DOHH2 (cell line): ENCODE measurements around the gene CDCA7.
A peak's percentile ranks its signal among the peaks of the same experiment; 100 is the strongest.
"Not testable (repeated sequence)": the region's sequence is repeated elsewhere in the genome, so short reads cannot be mapped to it uniquely, and the experiment has no call there.

Source experiments
- H3F3A ChIP-seq: fragments of 200-600 bp; sonication (generic), shearing (Covaris generic); 2 replicates; pipeline ENCODE4 v1.6.0; 2016; ENCODE audit warnings: antibody characterized with exemption, mild to moderate bottlenecking; ENCODE audit not compliant: control insufficient read depth, insufficient read depth
- H3K27ac ChIP-seq: fragments of 200-600 bp; sonication (generic); 2 replicates; pipeline ENCODE4 v1.5.1; 2014; ENCODE audit warnings: low read depth, mild to moderate bottlenecking, low read length, moderate library complexity
- H3K27me3 ChIP-seq: fragments of 200-600 bp; sonication (generic); 2 replicates; pipeline ENCODE4 v1.6.1; 2014; ENCODE audit warnings: mild to moderate bottlenecking, low read length, mixed read lengths; ENCODE audit not compliant: control insufficient read depth
- H3K36me3 ChIP-seq: fragments of 200-600 bp; sonication (generic); 2 replicates; pipeline ENCODE4 v1.6.1; 2014; ENCODE audit warnings: mild to moderate bottlenecking, low read length, moderate library complexity, mixed read lengths; ENCODE audit not compliant: control insufficient read depth
- H3K4me1 ChIP-seq: fragments of 200-600 bp; sonication (generic); 2 replicates; pipeline ENCODE4 v1.6.1; 2014; ENCODE audit warnings: mild to moderate bottlenecking, low read length, mixed read lengths; ENCODE audit not compliant: control insufficient read depth
- H3K4me2 ChIP-seq: fragments of 200-600 bp; sonication (generic); 2 replicates; pipeline ENCODE4 v1.6.0; 2014; ENCODE audit warnings: mild to moderate bottlenecking, low read length, moderate library complexity
- H3K4me3 ChIP-seq: fragments of 200-600 bp; sonication (generic); 2 replicates; pipeline ENCODE4 v1.5.1; 2014; ENCODE audit warnings: mild to moderate bottlenecking, low read length, mixed read lengths
- H3K79me2 ChIP-seq: fragments of 200-600 bp; sonication (generic); 2 replicates; pipeline ENCODE4 v1.6.1; 2014; ENCODE audit warnings: mild to moderate bottlenecking, low read length, mixed read lengths; ENCODE audit not compliant: control insufficient read depth
- H3K9me2 ChIP-seq: fragments of 200-600 bp; sonication (generic); replicated peaks from 2 replicates; pipeline ENCODE4 v1.6.1; 2014; ENCODE audit warnings: mild to moderate bottlenecking, low read length, mixed read lengths; ENCODE audit not compliant: control insufficient read depth
- H3K9me3 ChIP-seq: fragments of 200-600 bp; sonication (generic); 2 replicates; pipeline ENCODE4 v1.6.1; 2014; ENCODE audit warnings: antibody characterized with exemption, low read length, mixed read lengths; ENCODE audit not compliant: control insufficient read depth, insufficient read depth
- H4K20me1 ChIP-seq: fragments of 200-600 bp; sonication (generic); 2 replicates; pipeline ENCODE4 v1.6.0; 2014; ENCODE audit warnings: low read depth, mild to moderate bottlenecking, antibody characterized with exemption, low read length, moderate library complexity; ENCODE audit not compliant: control insufficient read depth, insufficient read depth
- EZH2phosphoT487 ChIP-seq: fragments of 200-600 bp; sonication (generic); IDR thresholded peaks from 2 replicates; pipeline ENCODE4 v1.6.1; 2017; ENCODE audit warnings: borderline replicate concordance, mild to moderate bottlenecking, antibody characterized with exemption, low read length, moderate library complexity, mixed read lengths
- TF ChIP-seq, protein P1 (sequence below): fragments of 200-600 bp; sonication (generic); IDR thresholded peaks from one replicate; pipeline ENCODE4 v1.5.1; 2014; ENCODE audit warnings: antibody characterized with exemption, mild to moderate bottlenecking, low read depth, low read length; ENCODE audit not compliant: poor library complexity, severe bottlenecking

The CDCA7 gene

DNA sequence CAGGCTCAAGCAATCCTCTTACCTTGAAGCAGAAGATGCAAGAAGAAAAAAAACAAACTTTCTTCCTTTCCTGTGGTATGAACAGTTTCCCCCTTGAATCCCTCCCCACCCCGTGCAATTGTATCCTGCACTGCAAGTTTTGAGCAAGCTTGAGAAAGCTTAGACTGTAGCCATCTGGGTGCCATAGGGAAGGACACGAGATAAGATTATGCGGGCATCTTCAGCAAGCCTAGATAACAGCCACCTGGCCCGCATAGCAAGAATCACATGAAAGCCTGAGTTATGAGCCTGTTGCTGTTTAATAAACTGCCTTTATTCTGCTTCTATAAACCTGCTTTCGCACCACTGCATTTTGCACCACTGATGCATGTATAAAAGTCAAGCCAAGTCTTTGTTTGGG, 27.3 kb upstream of the CDCA7 start:
- no peaks in the 10 kb centered on the region for H4K20me1 ChIP-seq
- H3K27ac ChIP-seq = peak overlapping the region; percentile 52
- H3K4me1 ChIP-seq = peaks cover 37% of the 10 kb centered on the region
- H3K9me3 ChIP-seq = peaks cover 8% of the 10 kb centered on the region
- peak overlapping the region; percentile 47 for H3K4me3 ChIP-seq
- H3F3A ChIP-seq = 0 out of 2 replicates have a peak, but pooled peaks cover 6% of the 10 kb centered on the region
- H3K27me3 ChIP-seq = no peaks in the 10 kb centered on the region
- no peaks in the 10 kb centered on the region for H3K9me2 ChIP-seq
- peak overlapping the region; percentile 72 for H3K4me2 ChIP-seq
- H3K36me3 ChIP-seq = no peaks in the 10 kb centered on the region
- TF ChIP-seq EZH2phosphoT487 = no peak
- TF ChIP-seq, protein P1, sequence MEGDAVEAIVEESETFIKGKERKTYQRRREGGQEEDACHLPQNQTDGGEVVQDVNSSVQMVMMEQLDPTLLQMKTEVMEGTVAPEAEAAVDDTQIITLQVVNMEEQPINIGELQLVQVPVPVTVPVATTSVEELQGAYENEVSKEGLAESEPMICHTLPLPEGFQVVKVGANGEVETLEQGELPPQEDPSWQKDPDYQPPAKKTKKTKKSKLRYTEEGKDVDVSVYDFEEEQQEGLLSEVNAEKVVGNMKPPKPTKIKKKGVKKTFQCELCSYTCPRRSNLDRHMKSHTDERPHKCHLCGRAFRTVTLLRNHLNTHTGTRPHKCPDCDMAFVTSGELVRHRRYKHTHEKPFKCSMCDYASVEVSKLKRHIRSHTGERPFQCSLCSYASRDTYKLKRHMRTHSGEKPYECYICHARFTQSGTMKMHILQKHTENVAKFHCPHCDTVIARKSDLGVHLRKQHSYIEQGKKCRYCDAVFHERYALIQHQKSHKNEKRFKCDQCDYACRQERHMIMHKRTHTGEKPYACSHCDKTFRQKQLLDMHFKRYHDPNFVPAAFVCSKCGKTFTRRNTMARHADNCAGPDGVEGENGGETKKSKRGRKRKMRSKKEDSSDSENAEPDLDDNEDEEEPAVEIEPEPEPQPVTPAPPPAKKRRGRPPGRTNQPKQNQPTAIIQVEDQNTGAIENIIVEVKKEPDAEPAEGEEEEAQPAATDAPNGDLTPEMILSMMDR = no peak
- no peaks in the 10 kb centered on the region for H3K79me2 ChIP-seq

DNA sequence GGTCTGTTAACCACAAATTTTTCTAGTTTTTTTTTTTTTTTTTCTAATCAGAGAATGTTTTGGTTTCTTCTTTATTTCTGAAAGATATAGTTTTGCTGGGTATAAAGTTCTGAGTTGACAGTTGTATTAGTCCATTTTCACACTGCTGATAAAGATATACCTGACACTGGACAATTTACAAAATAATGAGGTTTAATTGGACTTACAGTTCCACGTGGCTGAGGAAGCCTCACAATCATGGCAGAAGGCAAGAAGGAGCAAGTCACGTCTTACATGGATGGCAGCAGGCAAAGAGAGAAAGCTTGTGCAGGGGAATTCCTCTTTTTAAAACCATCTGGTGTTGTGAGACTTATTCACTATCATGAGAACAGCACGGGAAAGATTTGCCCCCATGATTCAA, 21.7 kb upstream of the CDCA7 start:
- not testable (repeated sequence) for H3K4me3 ChIP-seq, H3F3A ChIP-seq, H3K4me1 ChIP-seq, H3K27me3 ChIP-seq, H3K36me3 ChIP-seq, H3K79me2 ChIP-seq, H3K4me2 ChIP-seq, H4K20me1 ChIP-seq, H3K27ac ChIP-seq, H3K9me2 ChIP-seq
- peaks cover 12% of the 10 kb centered on the region for H3K9me3 ChIP-seq

DNA sequence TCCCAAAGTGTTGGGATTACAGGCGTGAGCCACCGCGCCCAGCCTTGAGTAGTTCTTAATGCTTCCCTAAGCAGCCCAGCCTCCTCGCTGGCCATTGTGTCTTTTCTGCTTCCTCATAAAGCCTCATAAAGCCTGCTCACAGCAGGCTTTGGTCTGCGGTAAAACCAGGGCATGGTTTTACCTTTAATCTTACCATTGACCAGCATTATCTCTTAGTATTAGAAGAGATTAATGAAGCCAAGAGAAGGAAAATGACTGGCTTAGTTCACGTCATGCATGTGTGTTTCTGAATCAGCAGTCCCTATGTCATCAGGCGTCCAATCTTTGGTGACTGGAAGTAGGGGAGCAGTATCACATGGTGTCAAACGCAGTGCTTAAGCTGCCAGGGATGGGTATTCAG, 14.9 kb upstream of the CDCA7 start:
- Histone ChIP-seq H3F3A (no peaks in the 10 kb centered on the region), H3K9me3 (no peaks in the 10 kb centered on the region), H3K9me2 (no peaks in the 10 kb centered on the region), H3K36me3 (no peaks in the 10 kb centered on the region), H4K20me1 (no peaks in the 10 kb centered on the region), H3K27ac (no peak overlapping the region), H3K4me2 (no peak overlapping the region), H3K27me3 (no peaks in the 10 kb centered on the region), H3K4me1 (peaks cover 8% of the 10 kb centered on the region), H3K79me2 (no peaks in the 10 kb centered on the region), H3K4me3 (no peak overlapping the region)
- TF ChIP-seq EZH2phosphoT487 = no peak
- TF ChIP-seq, protein P1 = no peak

DNA sequence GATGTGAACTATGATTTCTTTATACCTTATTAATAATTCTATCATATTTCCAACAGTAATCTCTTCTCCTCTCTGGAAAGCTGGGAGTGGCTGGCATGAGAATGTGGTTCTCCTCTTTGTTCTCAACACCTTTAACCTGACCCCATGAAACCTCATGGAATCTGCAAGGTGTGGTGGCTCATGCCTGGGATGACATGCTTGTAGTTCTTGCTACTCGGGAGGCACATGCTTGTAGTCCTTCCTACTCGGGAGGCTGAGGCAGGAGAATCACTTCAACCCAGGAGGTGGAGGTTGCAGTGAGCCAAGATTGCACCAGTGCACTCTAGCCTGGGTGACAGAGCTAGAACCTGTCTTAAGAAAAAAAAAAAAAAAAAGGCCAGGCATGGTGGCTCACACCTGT, 10.8 kb upstream of the CDCA7 start:
- H3F3A ChIP-seq = peaks cover 13% of the 10 kb centered on the region
- H4K20me1 ChIP-seq = no peaks in the 10 kb centered on the region
- TF ChIP-seq EZH2phosphoT487 = no peak
- TF ChIP-seq, protein P1 = no peak
- no peaks in the 10 kb centered on the region for H3K27me3 ChIP-seq
- no peak overlapping the region for H3K27ac ChIP-seq
- H3K9me2 ChIP-seq = no peaks in the 10 kb centered on the region
- H3K4me1 ChIP-seq = peaks cover 17% of the 10 kb centered on the region
- H3K4me2 ChIP-seq = no peak overlapping the region
- peaks cover 11% of the 10 kb centered on the region for H3K36me3 ChIP-seq
- no peaks in the 10 kb centered on the region for H3K79me2 ChIP-seq
- H3K4me3 ChIP-seq = no peak overlapping the region
- H3K9me3 ChIP-seq = peaks cover 19% of the 10 kb centered on the region
